ENCODE measurements around the gene ZNF592. TPM values are rescaled to one million over a fixed set of nuclear protein-coding genes. Genes with fewer than 3 reads are reported as not detected.

The ZNF592 gene
- total and polyA plus RNA-seq, 8 donors, result 3.8 to 36.8 (median 9.8) TPM

DNA sequence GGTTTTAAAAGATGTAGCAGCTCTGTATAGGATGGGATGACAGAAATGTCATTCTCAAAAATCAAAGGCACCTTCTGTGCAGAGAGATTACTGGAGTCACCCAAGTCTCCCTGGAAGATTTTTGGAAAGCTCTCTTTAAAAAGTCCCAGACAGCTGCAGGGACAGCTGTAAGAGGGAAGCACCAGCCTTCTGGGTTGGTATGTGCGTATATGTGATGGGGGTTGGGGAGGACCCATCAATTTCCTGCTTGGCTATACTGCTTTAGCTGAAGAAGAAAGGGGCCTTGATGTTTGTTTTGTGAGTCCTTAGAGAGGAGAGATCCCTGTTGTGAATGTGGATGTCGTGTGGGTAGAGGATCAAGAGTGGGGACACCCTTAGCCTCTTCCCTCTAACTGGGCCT lies 27.0 kb upstream of the ZNF592 start:
- TF ChIP-seq POLR2A (IDR thresholded peaks at IDR 0.05) (no peak), EP300 (IDR thresholded peaks at IDR 0.05) (no peak), POLR2AphosphoS5 (IDR thresholded peaks at IDR 0.05) (no peak)
- TF ChIP-seq, protein P1, sequence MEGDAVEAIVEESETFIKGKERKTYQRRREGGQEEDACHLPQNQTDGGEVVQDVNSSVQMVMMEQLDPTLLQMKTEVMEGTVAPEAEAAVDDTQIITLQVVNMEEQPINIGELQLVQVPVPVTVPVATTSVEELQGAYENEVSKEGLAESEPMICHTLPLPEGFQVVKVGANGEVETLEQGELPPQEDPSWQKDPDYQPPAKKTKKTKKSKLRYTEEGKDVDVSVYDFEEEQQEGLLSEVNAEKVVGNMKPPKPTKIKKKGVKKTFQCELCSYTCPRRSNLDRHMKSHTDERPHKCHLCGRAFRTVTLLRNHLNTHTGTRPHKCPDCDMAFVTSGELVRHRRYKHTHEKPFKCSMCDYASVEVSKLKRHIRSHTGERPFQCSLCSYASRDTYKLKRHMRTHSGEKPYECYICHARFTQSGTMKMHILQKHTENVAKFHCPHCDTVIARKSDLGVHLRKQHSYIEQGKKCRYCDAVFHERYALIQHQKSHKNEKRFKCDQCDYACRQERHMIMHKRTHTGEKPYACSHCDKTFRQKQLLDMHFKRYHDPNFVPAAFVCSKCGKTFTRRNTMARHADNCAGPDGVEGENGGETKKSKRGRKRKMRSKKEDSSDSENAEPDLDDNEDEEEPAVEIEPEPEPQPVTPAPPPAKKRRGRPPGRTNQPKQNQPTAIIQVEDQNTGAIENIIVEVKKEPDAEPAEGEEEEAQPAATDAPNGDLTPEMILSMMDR (IDR thresholded peaks at IDR 0.05), result no peak
- Histone ChIP-seq H3K27ac (no peak overlapping the region), H3K4me3 (no peak overlapping the region), H3K4me1 (peaks cover 7 to 24% (median 11%) of the 10 kb centered on the region in 4 donors), H3K36me3 (no peaks in the 10 kb centered on the region), H3K9me3 (no peaks in the 10 kb centered on the region), H3K27me3 (no peaks in the 10 kb centered on the region)
- no peak for DNase-seq
- intact Hi-C loops (cut with DNase I; ENCODE audit: low total_unique reads), result no loop called here
- WGBS, 5 donors, result 68 to 84% (median 74%) methylated on average over 2 of the region's 2 CpGs

GRCh38 chr15:84722628-84723027 lies 25.8 kb upstream of the ZNF592 start:
- H3K27ac ChIP-seq, result no peak overlapping the region
- intact Hi-C loops (cut with DNase I; ENCODE audit: low total_unique reads), result no loop called here
- 82 to 100% (median 87%) methylated on average over 2 of the region's 2 CpGs for WGBS, 5 donors
- no peaks in the 10 kb centered on the region for H3K36me3 ChIP-seq
- H3K4me3 ChIP-seq, result no peak overlapping the region
- TF ChIP-seq, protein P1 (IDR thresholded peaks at IDR 0.05), result no peak
- TF ChIP-seq EP300 (IDR thresholded peaks at IDR 0.05) (no peak), POLR2A (IDR thresholded peaks at IDR 0.05) (no peak), POLR2AphosphoS5 (IDR thresholded peaks at IDR 0.05) (no peak)
- DNase-seq, result no peak
- H3K9me3 ChIP-seq, result no peaks in the 10 kb centered on the region
- no peaks in the 10 kb centered on the region for H3K27me3 ChIP-seq
- H3K4me1 ChIP-seq, result peaks cover 0 to 15% (median 3%) of the 10 kb centered on the region in 4 donors

GRCh38 chr15:84725001-84725491 lies 23.3 kb upstream of the ZNF592 start:
- H3K36me3 ChIP-seq, result no peaks in the 10 kb centered on the region
- peaks cover 0 to 15% (median 2%) of the 10 kb centered on the region in 4 donors for H3K4me1 ChIP-seq
- no peaks in the 10 kb centered on the region for H3K27me3 ChIP-seq
- peak overlapping the region in 3 of 5 donors; percentile 8 to 53 (median 49) for H3K27ac ChIP-seq
- intact Hi-C loops (cut with DNase I; ENCODE audit: low total_unique reads), result no loop called here
- no peaks in the 10 kb centered on the region for H3K9me3 ChIP-seq
- DNase-seq, result peak in 1 of 2 donors; percentile 74
- H3K4me3 ChIP-seq, result no peak overlapping the region
- WGBS, 5 donors, result 4 to 17% (median 15%) methylated on average over 1 of the region's 1 CpG
- TF ChIP-seq POLR2AphosphoS5 (IDR thresholded peaks at IDR 0.05) (peak in 1 of 3 donors; percentile 10), POLR2A (IDR thresholded peaks at IDR 0.05) (no peak), EP300 (IDR thresholded peaks at IDR 0.05) (no peak)
- TF ChIP-seq, protein P1 (IDR thresholded peaks at IDR 0.05), result no peak

DNA sequence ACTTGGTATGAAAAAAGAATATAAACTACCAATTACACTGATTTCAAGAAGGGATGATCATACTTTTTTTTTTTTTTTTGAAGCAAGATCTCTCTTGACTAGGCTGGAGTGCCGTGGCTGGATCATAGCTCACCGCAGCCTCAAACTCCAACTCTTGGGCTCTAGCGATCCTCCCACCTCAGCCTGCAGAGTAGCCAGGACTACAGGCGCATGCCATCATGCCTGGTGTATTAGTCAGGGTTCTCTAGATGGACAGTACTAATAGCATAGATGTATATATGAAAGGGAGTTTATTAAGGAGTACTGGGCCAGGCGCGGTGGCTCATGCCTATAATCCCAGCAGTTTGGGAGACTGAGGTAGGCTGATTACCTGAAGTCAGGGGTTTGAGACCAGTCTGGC lies 21.0 kb upstream of the ZNF592 start:
- WGBS, 5 donors, result 93 to 99% (median 97%) methylated on average over 6 of the region's 6 CpGs

More for the DNA sequence above, 21.0 kb upstream of the ZNF592 start:
- Histone ChIP-seq H3K4me3 (no peak overlapping the region), H3K36me3 (no peaks in the 10 kb centered on the region), H3K4me1 (peaks cover 0 to 15% (median 2%) of the 10 kb centered on the region in 4 donors), H3K27me3 (no peaks in the 10 kb centered on the region), H3K27ac (no peak overlapping the region), H3K9me3 (no peaks in the 10 kb centered on the region)
- no peak for DNase-seq
- intact Hi-C loops (cut with DNase I; ENCODE audit: low total_unique reads), result no loop called here
- TF ChIP-seq, protein P1 (IDR thresholded peaks at IDR 0.05), result no peak
- TF ChIP-seq POLR2A (IDR thresholded peaks at IDR 0.05) (no peak), POLR2AphosphoS5 (IDR thresholded peaks at IDR 0.05) (no peak), EP300 (IDR thresholded peaks at IDR 0.05) (no peak)
